HEK293T (cell line): ENCODE data around the gene SAMMSON.

ENCODE experiments used
- ARNT ChIP-seq: fragments of 450-650 bp; IDR thresholded peaks from 2 replicates; pipeline ENCODE4 v1.6.1; 2017; ENCODE audit warnings: mild to moderate bottlenecking
- BHLHE40 ChIP-seq: fragments of 450-650 bp; IDR thresholded peaks from 2 replicates; pipeline ENCODE4 v1.6.1; 2016; ENCODE audit warnings: mild to moderate bottlenecking, moderate library complexity, borderline replicate concordance
- FOXK2 ChIP-seq: fragments of 450-650 bp; IDR thresholded peaks from 2 replicates; pipeline ENCODE4 v1.6.1; 2016; ENCODE audit warnings: mild to moderate bottlenecking
- FOXM1 ChIP-seq: fragments of 450-650 bp; IDR thresholded peaks from 2 replicates; pipeline ENCODE4 v1.6.1; 2017; ENCODE audit warnings: mild to moderate bottlenecking, borderline replicate concordance
- HDGF ChIP-seq: fragments of 450-650 bp; IDR thresholded peaks from 2 replicates; pipeline ENCODE4 v1.6.1; 2017; ENCODE audit warnings: antibody characterized with exemption, borderline replicate concordance
- L3MBTL2 ChIP-seq: fragments of 450-650 bp; conservative IDR thresholded peaks from 2 replicates; pipeline ENCODE4 v1.6.1; 2016; ENCODE audit warnings: mild to moderate bottlenecking
- NFRKB ChIP-seq: fragments of 450-650 bp; IDR thresholded peaks from 2 replicates; pipeline ENCODE4 v1.6.1; 2016; ENCODE audit warnings: mild to moderate bottlenecking, moderate library complexity
- SP1 ChIP-seq: fragments of 450-650 bp; IDR thresholded peaks from 2 replicates; pipeline ENCODE4 v1.6.1; 2017
- SUZ12 ChIP-seq: fragments of 450-650 bp; IDR thresholded peaks from 2 replicates; pipeline ENCODE4 v1.6.1; 2016; ENCODE audit warnings: mild to moderate bottlenecking
- TARDBP ChIP-seq: fragments of 450-650 bp; IDR thresholded peaks from 2 replicates; pipeline ENCODE4 v1.6.1; 2016
- ZNF384 ChIP-seq: fragments of 450-650 bp; IDR thresholded peaks from 2 replicates; pipeline ENCODE4 v1.6.1; 2016

DNA sequence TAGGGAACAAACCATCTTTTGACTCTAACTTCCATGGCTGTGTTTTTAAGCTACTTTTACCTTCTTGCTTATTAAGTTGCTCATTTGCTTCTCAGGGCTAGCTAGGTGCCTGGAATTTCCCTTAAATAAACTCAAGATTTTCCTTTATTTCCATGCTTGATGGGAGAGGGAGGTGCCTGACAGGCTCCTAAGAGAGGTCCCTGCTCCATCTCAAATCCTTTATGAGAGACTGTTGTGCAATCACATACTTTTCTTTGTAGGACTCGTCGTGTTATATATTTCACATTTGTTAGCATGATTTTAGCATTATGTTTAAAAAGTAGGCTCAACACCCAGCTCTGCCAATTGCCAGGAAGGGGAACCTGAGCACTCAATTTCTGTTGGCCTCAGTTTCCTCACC is 95.7 kb downstream of the SAMMSON start:
- TF ChIP-seq TARDBP (no peak), FOXM1 (no peak), FOXK2 (no peak), L3MBTL2 (no peak), HDGF (no peak), SP1 (no peak), BHLHE40 (no peak), NFRKB (no peak), ARNT (no peak), SUZ12 (no peak), ZNF384 (no peak)
